ENCODE data around the gene WDR47.
"Not testable (repeated sequence)": the region's sequence is repeated elsewhere in the genome, so short reads cannot be mapped to it uniquely, and the experiment has no call there.

WDR47 gene

DNA sequence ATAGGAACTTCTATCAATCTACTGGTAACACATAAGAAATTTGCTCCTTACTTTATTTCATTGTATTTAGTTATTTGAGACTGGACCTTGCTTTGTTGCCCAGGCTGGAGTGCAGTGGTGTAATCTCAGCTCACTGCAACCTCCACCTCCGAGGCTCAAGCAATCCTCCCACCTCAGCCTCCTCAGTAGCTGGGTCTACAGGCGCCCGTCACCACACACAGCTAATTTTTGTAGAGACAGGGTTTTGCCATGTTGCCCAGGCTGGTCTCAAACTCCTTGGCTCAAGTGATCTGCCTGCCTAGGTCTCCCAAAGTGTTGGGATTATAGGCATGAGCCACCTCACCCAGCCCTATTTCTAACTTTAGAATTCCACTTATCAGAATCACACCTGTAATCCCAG, 10.2 kb upstream of the WDR47 start:
- not testable (repeated sequence) for DNase-seq (ENCODE audit: low read depth)

DNA sequence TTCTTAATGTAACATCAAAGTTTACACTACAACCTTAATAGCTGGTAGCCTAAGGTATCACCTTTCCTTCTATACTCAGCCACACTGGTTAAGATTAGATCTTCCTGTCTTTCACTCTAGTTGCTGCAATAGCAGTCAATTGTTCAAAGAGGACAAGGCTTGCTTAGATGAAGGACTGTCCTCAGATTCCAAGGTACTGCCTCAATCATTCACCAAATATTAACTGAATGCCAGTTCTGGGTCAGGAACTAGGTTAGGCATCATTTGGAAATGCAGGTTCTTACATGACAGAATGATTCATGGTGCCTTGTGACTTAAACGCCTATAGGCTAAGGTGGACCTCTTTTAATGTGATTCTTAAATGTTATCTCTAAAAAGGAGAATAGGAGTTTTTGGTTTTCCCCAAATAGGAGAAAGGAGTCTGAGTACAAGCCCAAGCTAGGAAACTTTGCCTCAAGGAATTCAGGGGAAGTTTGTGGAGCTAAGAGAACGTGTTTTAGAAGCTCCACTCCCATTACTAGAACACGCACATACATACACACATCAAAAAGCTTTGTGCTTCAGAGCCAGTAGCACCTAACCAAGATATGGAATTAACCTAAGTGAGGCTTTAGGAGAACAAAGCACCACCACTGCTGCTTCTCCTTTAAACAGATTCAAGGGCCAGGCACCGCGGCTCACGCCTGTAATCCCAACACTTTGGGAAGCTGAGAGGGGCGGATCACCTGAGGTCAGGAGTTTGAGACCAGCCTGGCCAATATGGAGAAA, 8.5 kb upstream of the WDR47 start:
- DNase-seq (ENCODE audit: low read depth), result no peak

DNA sequence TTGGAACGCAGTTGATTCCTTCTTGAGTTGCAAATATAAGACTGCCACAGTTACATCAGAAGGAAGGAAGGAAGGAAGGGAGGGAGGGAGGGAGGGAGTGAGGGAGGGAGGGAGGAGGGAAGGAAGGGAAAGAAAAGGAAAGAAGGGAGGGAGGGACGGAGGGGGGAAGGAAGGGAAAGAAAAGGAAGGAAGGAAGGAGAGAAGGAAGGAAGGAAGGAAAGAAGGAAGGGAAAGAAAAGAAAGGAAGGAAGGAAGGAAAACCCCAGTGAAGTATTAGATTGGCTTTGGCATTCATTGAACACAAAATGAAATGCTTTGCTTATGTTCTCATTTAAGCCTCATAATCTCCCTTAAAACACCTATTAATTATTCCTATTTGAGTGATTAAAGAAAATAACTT, 6.4 kb upstream of the WDR47 start:
- no peak for DNase-seq (ENCODE audit: low read depth)

DNA sequence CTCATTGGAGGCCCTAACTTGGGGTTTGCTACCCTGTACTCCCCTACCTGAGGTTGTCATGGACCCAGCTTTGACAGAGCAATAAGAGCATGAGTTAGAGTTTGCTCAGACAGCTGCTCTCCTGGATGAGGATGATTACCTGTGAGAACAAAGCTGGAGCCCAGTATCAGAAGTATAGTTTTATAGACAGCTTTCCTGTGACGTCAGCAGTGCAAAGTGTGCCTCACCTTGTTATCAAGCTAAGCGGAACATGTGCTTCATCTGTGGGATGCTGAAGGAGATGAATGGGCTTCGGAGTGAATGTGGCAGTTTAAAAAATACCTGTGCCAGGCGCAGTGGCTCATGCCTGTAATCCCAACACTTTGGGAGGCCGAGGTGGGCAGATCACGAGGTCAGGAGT, 5.4 kb upstream of the WDR47 start:
- no peak for DNase-seq (ENCODE audit: low read depth)

DNA sequence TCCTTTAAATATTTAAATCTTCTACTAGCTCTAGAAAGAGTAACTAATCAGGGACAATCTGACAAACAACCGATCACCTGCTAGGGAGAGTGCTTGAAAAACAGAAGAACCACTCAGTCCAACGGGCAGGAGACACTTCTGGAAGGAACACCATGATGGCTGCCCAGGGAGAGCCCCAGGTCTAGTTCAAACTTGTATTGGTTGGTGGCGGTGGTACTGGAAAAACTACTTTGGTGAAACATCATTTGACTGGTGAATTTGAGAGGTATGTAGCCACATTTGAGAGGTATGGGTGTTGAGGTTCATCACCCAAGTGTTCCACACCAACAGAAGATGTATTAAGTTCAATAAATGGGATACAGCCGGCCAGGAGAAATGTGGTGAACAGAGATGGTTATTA, 4.8 kb upstream of the WDR47 start:
- DNase-seq (ENCODE audit: low read depth), result no peak

DNA sequence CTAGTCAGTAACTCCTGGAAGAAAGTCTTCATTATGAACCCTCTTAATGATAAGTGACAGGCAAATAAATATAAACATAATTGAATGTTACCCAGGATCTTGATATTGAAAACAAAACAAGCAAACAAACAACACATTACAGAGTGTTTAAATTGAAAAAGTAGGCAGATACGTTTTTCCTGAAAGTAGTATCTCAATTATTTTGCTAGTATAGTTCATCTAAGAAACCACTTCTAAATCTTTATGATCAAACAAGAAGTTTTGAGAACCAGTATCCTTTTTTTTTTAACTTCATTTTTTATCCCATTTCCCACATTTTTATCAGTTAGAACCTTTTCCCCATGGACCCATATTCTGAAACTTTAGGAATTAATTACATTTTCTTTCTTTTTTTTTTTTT, 3.7 kb upstream of the WDR47 start:
- no peak for DNase-seq (ENCODE audit: low read depth)

DNA sequence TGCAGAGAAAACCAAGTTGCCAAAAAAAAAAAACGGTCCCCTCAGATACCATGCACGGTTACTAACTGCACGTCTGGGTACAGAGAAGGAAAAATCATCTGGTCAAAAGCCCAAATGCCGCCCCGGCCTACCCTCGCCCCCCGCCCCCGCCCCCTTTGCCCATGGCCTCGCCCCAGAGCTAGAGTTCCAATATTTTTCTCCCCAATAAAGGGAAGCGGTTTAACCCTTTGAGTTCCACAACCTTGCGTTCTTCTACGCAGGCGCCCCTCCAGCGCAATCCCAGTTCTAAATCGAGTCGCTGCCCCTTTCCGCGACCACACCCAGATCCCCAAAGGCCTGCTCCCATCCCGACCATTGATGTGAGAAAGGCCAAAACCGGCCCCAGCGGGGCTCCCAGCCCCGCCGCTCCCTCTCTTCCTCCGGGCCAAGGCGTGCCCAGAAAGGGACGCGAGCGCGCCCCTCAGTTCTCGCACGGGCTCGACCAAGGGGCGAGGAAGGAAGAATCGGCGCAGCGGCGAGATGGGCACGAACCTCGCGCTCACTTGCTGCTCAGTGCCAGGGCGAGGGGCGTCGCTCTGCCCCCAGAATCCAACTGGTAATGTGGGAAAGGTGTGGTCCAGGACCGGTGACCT, 797 bp downstream of the WDR47 start:
- peak; percentile 2 for DNase-seq (ENCODE audit: low read depth)

DNA sequence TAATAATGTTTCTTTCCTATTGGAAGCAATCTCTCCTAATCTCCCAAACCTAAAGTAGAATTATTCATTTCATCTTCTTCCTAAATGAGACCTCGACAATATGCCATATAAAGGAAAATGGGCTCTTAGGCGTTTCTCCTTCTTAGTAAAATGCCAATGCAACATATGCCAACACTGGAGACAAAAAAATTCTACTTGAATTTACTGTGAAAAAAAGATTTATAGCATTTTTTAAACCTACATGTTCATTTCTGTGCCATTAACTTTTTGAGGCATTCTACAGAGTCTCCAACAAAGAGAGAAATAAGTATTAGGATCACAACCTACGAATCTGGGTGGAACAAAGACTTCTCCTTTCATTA, 1.3 kb downstream of the WDR47 start:
- no peak for DNase-seq (ENCODE audit: low read depth)

DNA sequence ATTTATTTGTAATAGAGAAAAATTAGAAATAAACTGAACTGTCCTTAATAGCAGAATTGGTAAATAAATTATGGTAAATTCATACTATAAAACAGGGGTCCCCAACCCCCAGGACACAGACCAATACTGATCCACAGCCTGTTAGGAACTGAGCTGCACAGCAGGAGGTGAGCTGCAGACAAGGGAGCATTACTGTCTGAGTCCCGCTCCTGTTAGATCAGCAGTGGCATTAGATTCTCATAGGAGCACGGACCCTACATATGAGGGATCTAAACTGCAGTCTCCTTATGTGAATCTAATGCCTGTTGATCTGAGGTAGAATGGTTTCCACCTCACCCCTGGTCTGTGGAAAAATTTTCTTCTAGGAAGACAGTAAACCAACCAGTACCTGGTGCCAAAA, 7.5 kb downstream of the WDR47 start:
- no peak for DNase-seq (ENCODE audit: low read depth)

DNA sequence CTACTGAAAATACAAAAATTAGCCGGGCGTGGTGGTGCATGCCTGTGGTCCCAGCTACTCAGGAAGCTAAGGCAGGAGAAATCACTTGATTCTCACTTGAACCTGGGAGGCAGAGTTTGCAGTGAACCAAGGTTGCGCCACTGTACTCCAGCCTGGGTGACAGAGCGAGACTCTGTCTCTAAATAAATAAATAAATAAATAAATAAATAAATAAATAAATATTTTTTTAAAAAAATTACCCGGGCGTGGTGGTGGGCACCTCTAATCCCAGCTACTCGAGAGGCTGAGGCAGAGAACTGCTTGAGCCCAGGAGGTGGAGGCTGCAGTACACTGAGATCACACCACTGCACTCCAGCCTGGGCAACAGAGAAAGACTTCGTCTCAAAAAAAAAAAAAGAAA, 12.4 kb downstream of the WDR47 start:
- DNase-seq (ENCODE audit: low read depth), result not testable (repeated sequence)

DNA sequence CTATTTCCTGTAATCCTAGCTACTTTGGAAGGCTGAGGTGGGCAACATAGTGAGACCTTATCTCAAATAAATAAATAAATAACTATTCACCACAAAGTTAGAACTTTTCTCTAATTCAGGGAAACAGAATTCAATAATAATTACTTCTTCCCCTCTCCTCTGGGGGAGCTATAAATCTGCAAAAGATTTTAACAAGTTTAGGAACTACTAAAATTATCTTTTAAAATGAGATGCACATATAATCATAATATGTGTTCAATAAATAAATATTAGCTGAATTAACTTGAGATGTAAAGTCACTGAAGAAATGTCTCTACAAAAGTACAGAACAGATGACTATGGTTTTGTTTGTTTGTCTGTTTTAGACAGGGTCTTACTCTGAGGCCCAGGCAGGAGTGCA, 14.1 kb downstream of the WDR47 start:
- no peak for DNase-seq (ENCODE audit: low read depth)

DNA sequence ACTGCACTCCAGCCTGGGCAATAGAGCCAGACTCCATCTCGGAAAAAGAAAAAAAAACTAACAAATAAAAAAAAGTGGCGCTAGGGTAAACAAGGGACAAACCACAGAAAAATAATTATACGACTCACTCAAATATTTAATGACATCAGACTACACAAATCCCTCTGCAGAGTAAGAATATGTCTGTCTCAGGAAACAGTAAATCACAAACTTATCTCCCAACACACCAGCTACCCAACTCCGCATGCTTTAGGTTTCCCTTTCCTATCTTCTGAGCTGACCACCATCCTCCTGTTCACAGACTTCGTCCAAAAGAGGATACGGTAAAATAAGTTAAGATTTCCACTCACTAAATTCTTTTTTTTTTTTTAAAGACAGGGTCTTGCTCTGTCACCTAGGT, 16.2 kb downstream of the WDR47 start:
- no peak for DNase-seq (ENCODE audit: low read depth)

DNA sequence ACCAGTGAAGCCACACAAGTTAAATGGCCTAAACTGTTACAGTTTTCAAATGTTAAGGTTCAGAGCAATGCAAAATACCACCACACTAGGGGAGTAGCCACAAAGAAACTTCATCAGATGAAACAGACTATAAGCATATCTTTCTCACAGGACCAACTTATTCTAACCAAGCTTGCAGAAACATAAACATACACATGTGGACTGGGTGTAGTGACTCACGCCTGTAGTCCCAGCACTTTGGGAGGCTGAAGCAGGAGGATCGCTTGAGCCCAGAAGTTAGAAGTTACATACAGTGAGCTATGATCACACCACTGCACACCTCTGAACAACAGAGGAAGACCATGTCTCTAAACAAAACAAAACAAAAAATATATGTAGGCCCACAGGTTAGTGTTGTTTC, 17.3 kb downstream of the WDR47 start:
- no peak for DNase-seq (ENCODE audit: low read depth)

DNA sequence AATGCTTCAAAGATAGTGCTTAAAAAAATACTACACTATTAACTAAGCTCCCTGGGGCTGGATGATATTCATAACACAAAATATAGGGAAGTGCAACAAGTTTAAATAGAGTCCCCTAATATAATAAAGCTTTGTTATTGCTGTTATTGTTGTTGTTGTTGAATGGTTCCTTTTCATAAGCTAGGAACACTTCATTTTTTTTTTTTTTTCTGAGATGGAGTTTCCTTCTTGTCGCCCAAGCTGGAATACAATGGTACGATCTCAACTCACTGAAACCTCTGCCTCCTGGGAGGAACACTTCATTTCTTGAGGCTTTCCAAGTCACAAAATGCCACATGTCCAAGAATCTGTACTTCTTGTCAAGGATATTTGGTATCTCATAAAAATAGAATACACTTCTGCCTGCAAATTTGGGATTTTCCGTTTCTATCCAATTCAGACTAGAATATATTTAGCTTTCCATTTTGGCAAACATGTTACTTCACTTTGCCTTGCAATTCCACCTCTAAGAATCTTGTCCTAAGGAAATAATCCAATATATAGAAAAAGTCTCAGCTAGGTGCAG, 21.1 kb downstream of the WDR47 start:
- no peak for DNase-seq (ENCODE audit: low read depth)

DNA sequence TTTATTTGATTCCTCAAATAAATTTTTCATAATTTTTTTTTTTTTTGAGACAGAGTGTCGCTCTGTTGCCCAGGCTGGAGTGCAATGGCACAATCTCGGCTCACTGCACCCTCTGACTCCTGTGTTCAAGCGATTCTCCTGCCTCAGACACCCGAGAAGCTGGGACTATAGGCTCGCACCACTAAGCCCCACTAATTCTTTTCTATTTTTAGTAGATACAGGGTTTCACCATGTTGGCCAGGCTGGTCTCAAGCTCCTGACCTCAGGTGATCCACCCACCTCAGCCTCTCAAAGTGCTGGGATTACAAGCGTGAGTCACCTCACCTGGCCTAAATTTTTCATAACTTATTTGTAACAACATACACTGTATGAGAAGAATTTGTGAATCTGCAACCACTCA, 24.2 kb downstream of the WDR47 start:
- not testable (repeated sequence) for DNase-seq (ENCODE audit: low read depth)

DNA sequence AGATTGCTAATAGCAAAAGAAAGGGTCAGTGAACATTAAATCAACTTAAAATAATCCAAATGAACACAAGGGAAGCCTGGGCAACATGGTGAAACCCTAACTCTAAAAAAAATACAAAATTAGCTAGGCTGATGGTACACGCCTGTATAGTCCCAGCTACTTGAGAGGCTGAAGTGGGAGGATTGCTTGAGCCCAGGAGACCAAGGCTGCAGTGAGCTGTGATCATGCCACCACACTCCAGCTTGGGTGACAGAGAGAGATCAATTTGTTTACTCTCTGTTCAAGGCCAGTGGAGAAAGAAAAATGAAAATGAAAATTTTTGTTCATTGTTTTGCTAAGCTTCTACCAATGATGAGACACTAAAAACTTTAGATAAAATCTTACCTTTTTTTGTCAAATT, 24.8 kb downstream of the WDR47 start:
- DNase-seq (ENCODE audit: low read depth), result no peak

DNA sequence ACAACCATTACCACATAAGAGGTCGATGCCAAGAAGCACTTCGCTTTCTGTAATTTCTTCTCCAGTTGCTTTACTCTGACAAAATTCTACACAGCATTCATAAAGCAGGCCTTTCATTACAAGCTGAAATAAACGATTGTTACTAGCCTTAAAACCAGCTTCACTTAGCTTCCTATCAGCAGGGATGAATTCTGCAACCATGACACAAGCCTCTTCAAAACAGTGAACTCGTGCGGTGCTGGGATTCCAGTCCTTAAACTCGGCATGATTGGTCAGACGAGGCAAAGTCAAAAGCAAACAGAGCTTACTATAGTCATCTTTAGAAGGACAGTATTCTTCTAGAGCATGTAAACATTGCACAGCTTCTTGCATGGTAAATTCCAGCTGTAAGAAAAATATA, 30.6 kb downstream of the WDR47 start:
- DNase-seq (ENCODE audit: low read depth), result no peak

DNA sequence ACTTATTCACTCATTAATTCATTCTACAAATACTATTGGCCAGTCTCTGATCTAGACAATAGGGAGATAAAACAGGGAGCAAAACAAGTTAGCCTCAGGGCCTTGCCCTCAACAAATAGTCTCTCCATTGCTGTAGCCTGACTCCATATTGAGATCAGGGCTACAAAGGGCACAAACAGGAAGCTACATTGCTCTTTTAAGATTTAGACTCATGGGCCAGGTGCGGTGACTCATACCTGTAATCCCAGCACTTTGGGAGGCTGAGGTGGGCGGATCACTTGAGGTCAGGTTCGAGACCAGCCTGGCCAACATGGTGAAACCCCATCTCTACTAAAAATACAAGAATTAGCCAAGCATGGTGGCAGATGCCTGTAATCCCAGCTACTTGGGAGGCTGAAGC, 45.3 kb downstream of the WDR47 start:
- not testable (repeated sequence) for DNase-seq (ENCODE audit: low read depth)

DNA sequence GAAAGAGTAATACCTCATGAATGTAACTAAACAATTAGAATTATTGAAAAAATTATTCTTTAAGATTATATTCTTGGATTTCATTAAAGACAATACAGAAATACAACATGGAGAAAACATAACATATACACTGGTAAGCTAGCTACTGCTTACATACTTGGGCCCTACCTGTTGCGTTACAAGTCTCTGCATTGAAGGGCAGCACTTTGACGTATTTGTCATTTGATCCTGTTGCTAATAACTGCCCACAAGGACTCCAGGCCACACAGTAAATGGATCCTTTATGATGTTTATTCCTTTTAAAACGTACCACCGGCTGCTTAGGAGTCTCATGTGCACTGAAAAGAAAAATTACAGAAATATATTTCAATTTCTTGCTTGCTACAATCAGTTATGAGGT, 58.8 kb downstream of the WDR47 start:
- DNase-seq (ENCODE audit: low read depth), result no peak

DNA sequence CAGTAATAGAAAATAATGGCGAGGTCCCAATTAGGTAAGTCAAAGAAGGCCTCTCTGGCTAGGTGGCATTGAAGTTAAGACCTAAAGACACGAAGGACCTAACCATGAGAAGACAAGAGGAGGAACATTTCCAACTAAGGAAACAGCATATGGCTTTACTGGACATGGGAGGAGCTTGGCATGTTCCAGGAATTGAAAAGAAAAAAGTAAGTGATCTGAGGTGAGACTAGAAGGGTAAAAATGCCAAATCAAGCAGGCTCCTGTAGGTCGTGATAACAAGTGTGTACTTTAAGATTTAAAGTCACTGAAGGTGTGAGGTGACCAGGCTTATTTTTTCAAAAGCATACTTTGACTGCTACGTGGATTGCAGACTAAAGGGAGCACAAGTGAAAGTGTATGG, 65.2 kb downstream of the WDR47 start:
- DNase-seq (ENCODE audit: low read depth), result no peak

DNA sequence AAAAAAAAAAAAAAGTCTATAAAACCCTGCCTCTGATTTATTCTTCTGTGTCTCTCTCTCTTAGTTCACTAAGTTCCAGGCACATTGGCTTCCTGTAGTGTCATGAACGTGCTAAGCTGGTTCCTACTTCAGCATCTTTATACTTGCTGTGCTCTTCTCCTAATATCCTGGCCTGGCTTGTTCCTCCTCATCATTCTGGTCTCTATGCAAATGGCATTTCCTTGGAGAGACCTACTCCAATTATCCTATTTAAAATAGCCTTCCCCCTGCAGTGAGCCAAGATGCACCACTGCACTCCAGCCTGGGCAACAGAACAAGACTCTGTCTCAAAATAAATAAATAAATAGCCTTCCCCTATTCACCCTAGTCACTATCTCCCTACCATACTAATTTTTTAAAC, 69.0 kb downstream of the WDR47 start:
- DNase-seq (ENCODE audit: low read depth), result no peak

DNA sequence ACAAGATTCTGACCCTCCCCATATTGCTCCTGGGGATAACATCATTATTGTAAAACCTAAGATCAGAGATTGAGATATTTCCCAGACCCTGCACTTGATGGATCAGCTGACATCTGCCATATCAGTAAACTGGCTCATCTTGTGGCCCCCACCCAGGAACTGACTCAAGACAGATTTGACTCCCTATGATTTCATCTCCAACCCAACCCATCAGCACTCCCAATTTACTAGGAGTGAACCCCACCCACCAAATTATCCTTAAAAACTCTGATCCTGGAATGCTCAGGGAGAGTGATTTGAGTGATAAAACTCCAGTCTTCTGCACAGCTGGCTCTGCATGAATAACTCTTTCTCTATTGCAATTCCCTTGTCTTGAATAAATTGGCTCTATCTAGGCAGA, 72.6 kb downstream of the WDR47 start:
- no peak for DNase-seq (ENCODE audit: low read depth)

DNA sequence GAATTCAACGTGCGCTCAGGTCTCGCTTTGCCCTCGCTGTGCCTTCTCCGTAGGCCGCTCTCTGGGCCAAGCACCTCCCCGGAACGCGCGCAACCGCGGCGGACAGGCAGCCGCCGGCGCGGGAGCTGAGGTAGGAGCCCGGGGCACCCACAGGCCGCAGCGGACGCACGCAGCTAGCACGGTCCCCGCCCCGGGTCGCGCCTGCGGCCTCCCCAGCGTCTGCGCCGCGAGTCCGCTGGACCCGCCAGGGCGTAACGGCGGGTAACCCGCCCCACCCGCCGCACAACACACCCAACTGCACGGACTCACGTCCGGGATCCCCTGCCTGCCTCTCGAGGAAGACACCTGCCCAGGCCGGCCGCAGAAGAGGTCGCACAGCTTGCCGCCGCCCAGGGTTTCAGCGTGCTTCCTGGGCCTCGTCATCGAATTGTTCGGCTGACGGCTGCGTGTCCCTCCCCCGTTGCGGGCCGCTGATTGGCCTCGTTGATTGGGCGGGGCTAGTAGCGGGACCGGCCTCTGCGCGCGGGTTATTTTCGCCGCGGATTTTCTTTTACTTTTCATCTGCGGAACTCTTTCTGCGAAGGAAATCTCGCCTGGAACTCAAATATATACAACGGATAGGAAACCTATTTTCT, 78.7 kb downstream of the WDR47 start, which contains the start of gene CLCC1:
TSS of gene CLCC1 (minus strand) at position 433 of the 635 bp plus-strand sequence. CDS start 13,047 bp downstream, outside the sequence.
- DNase-seq (ENCODE audit: low read depth), result peak; percentile 75

Data from stimulated activated CD8-positive, alpha-beta memory T cell treated with anti-CD3 and anti-CD28 coated beads, Interleukin-15, amount 100 ng/mL, for 24 hours (primary cell).